Lower leg skin (tissue), 4 donors: ENCODE results near the gene PSMG2. TPM values are rescaled to one million over a fixed set of nuclear protein-coding genes. Genes with fewer than 3 reads are reported as not detected.

Experiments
- DNase-seq, 2 donors: peaks; one replicate each; pipeline ENCODE4 v3.0.0-alpha.2; 2019; ENCODE audit warnings: low spot score in 2 of 2
- H3K4me3 ChIP-seq: fragments of 200-600 bp; sonication (generic); 2 replicates; pipeline ENCODE4 v1.5.1; 2017; ENCODE audit warnings: mild to moderate bottlenecking, low read depth; ENCODE audit not compliant: poor library complexity, severe bottlenecking
- CTCF ChIP-seq, 3 donors: fragments of 450-650 bp; IDR thresholded peaks; one replicate each; pipeline ENCODE4 v1.5.1; 2016; ENCODE audit warnings: antibody characterized with exemption in 3 of 3, mild to moderate bottlenecking in 3 of 3, moderate library complexity in 2 of 3
- POLR2A ChIP-seq, 2 donors: fragments of 450-650 bp; IDR thresholded peaks; one replicate each; pipeline ENCODE4 v1.6.1; 2016 to 2017; ENCODE audit warnings: antibody characterized with exemption in 2 of 2, mild to moderate bottlenecking in 1 of 2, moderate library complexity in 1 of 2
- WGBS, 2 donors: methylation state at CpG; one replicate each; pipeline ENCODE4 v1.1.5; 2018; 5-methylcytosine and 5-hydroxymethylcytosine counted together
- intact Hi-C: fragments of 100-400 bp; cut with DNase I; formaldehyde crosslinking; loops from one replicate; pipeline ENCODE4 v1.15.0; 2023; ENCODE audit warnings: low total_unique reads
- total RNA-seq, 4 donors: library from RNA; depleted of rRNA; stranded (reverse); fragments of >200 nt; gene quantifications; one replicate each; pipeline ENCODE4 v1.1.0, GENCODE V29; 2016

The PSMG2 gene
- total RNA-seq, 4 donors from 2014 or later, result 60.9 to 80.3 (median 72.1) TPM

DNA sequence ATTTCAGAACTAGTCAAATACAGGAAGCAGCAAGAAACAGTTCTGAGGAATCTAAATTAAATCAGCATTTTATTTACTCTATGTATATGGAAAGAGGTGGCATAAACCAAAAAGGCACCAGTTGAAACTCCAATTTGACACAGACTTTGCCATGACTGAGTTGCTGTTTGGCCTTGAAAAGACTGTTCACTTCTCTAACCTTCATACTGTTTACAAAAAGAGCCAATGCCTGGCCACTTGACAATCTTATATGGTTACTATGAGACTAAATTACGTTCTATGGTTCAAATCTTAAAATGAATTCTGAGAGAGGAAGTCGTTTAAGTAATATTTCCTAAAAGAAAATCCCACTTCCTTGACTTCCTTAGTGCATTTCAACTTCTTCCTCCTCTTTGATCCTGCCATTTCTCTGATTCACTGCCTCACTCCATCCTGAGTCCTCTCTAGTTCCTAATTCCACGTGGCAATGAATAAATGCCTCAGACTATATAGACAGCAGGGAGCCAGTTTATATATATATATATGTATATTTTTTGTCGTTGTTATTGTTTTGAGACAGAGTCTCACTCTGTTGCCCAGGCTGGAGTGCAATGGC is 13.5 kb upstream of the PSMG2 start:
- no peak for DNase-seq
- WGBS, 2 donors, result 70 to 74% methylated on average over 4 of the region's 4 CpGs
- intact Hi-C loops, result no loop called here
- H3K4me3 ChIP-seq, result no peak overlapping the region
- TF ChIP-seq CTCF (IDR thresholded peaks at IDR 0.05) (no peak), POLR2A (IDR thresholded peaks at IDR 0.05) (no peak)

DNA sequence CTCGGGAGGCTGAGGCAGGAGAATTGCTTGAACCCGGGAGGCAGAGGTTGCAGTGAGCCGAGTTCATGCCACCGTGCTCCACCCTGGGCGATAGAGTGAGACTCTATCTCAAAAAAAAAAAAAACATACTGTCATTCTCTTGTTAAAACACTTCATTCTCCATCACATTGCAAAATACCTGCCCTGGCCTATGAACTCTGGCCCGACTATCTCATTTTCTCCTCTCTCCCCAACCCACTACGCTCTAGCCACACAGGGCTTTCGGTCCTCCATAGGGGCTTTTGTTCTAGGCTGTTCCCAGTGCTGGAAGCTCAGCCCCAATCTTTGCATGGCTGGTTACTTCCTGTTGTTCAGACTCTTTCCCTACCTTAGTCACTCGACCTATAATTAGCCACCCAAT is 10.6 kb upstream of the PSMG2 start:
- DNase-seq, result no peak
- TF ChIP-seq POLR2A (IDR thresholded peaks at IDR 0.05), result no peak
- no peak for TF ChIP-seq CTCF (IDR thresholded peaks at IDR 0.05)
- WGBS, 2 donors, result 85 to 92% methylated on average over 9 of the region's 9 CpGs
- intact Hi-C loops, result no loop called here
- no peak overlapping the region for H3K4me3 ChIP-seq

DNA sequence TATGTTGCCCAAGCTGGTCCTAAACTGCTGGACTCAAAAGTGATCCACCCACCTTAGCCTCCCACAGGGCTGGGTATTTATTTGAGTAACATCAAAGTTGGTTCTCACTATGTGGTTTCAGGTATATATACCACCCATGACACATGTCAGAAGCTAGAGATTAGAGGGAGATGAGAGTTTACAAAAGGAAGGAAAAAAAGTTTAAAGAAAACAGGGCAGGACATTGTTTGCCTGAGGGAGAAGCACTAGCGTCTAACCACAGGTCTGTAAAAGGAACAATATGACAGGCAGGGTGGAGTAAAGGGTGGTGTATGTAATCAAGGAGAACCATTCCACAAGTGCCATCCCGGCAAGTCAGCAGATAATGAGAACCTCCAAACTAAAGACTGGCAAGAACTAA is 8.8 kb upstream of the PSMG2 start:
- H3K4me3 ChIP-seq, result no peak overlapping the region
- no peak for DNase-seq
- 20 to 71% methylated on average over 2 of the region's 2 CpGs for WGBS, 2 donors
- no peak for TF ChIP-seq CTCF (IDR thresholded peaks at IDR 0.05)
- TF ChIP-seq POLR2A (IDR thresholded peaks at IDR 0.05), result no peak
- intact Hi-C loops, result no loop called here

GRCh38 chr18:12699747-12700146 is 3.1 kb upstream of the PSMG2 start:
- no peak overlapping the region for H3K4me3 ChIP-seq
- intact Hi-C loops, result no loop called here
- TF ChIP-seq POLR2A (IDR thresholded peaks at IDR 0.05) (no peak), CTCF (IDR thresholded peaks at IDR 0.05) (no peak)
- 79 to 81% methylated on average over 2 of the region's 2 CpGs for WGBS, 2 donors
- DNase-seq, result no peak

- TF ChIP-seq POLR2A (IDR thresholded peaks at IDR 0.05) (no peak), CTCF (IDR thresholded peaks at IDR 0.05) (no peak)
- WGBS, 2 donors, result 59 to 63% methylated on average over 3 of the region's 3 CpGs
- no peak overlapping the region for H3K4me3 ChIP-seq
- intact Hi-C loops, result no loop called here
- no peak for DNase-seq
These were observed 1.7 kb upstream of the PSMG2 start for GRCh38 chr18:12701161-12701560.

DNA sequence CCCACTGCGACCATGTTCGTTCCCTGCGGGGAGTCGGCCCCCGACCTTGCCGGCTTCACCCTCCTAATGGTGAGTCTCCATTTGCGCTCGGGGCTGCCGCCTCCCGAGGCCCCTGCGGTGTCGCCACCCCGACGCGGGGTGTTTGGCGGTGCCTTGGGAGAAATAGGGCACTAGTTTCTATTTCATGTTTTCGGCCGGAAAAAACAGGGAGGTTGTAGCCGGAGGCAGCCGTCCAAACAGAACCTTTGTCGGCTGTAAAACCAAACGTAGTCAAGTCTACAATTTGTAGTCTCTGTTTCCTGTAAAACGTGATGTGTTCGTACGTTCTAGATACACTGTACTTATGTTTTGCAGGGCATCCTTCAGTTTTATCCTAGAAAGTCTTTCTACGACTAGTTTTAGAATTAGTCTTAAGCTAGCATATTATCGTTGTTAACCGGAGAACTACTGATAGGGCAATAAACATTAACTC is 290 bp downstream of the PSMG2 start:
- 1% methylated on average over 26 to 28 of the region's 28 CpGs for WGBS, 2 donors
- H3K4me3 ChIP-seq, result peak overlapping the region; percentile 87
- no peak for TF ChIP-seq POLR2A (IDR thresholded peaks at IDR 0.05)
- TF ChIP-seq CTCF (IDR thresholded peaks at IDR 0.05), result no peak
- DNase-seq, result no peak
- intact Hi-C loops, result no loop called here
